ENCODE data around the gene HOXA11.

HOXA11 gene

DNA sequence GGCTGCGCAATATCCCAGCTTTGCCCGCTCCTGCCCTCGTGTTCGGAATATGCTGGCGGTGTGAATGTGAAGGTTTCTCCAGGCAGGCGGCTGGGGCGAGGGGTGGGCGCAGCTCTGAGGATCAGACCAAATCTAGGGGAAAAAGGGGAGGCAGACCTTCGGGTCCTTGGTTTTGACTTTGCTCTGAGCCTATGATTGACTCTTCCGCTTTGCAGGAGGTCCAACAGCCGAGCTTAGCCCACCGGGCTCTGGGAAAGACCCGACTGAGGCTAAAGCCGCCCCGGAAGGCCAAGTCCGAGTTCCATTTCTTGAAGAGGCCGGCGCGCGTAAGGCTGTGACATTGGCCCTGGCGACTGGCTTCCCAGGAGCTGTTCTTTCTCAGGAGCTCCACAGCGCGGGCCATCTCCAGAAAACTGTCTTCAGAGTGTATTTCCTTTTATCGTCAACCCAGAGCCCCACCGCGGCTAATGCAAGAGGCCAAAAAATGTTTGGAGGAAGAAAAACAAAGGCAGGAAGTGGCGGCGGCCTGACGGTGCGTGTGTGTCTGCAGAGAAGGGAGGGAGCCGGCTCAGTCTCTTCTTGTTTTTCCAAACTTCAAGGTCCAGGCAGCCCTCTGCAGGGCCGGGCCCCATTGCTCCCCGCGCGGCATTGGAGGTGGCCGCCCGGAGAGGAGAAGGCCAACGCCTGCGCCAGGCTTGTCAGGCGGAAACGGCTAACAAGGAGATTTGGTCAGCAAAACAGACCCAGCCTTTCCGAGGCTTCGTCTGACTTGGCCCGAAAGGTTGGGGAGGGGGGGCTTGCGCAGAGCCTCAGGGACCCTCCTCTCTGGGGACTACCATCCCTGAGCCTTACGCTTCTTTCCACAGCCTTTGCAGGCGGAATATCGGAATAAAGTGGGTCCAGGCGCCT lies 3.6 kb upstream of the HOXA11 start:
- Histone ChIP-seq H4K91ac (ENCODE audit: low read length) (no peak overlapping the region), H3K4me1 (ENCODE audit: control insufficient read depth, insufficient read depth, low read depth, low read length) (peaks cover 22% of the 10 kb centered on the region), H2BK12ac (ENCODE audit: low read length in 2 of 2) (no peak overlapping the region), H3K4ac (ENCODE audit: low read depth in 1 of 2, low read length in 2 of 2) (no peak overlapping the region), H3K4me2 (ENCODE audit: low read length, poor library complexity, severe bottlenecking) (peak overlapping the region; percentile 85), H4K8ac (ENCODE audit: low read length) (no peak overlapping the region), H3K18ac (ENCODE audit: low read depth in 1 of 2, low read length in 2 of 2) (no peak overlapping the region), H3K9ac (ENCODE audit: low read length) (peak overlapping the region; percentile 38), H2BK15ac (ENCODE audit: low read depth, poor library complexity, severe bottlenecking) (no peak overlapping the region), H3K9me3 (ENCODE audit: control insufficient read depth, low read length) (no peaks in the 10 kb centered on the region), H3K14ac (ENCODE audit: low read length in 2 of 2) (no peak overlapping the region), H2BK120ac (ENCODE audit: low read depth, low read length) (no peak overlapping the region), H3K4me3 (ENCODE audit: insufficient read depth in 1 of 2, low read depth in 1 of 2, low read length in 2 of 2) (peak overlapping the region in 1 of 2 experiments; percentile 64), H3K36me3 (ENCODE audit: control insufficient read depth in 1 of 2, insufficient read depth in 2 of 2, low read depth in 1 of 2, low read length in 2 of 2) (peaks cover 0 to 3% of the 10 kb centered on the region in 2 experiments), H3K27me3 (ENCODE audit: control insufficient read depth in 1 of 2, insufficient read depth in 1 of 2, low read length in 2 of 2) (peaks cover 28 to 49% of the 10 kb centered on the region in 2 experiments), H2AK5ac (ENCODE audit: low read length, severe bottlenecking) (no peak overlapping the region), H3K27ac (ENCODE audit: low read length, poor library complexity, severe bottlenecking) (peak overlapping the region; percentile 89), H2AFZ (ENCODE audit: low read depth, low read length) (no peak overlapping the region), H3K23ac (ENCODE audit: low read length in 2 of 2) (peak overlapping the region in 1 of 2 experiments; percentile 5), H2BK5ac (ENCODE audit: low read depth, low read length, poor library complexity, severe bottlenecking) (peak overlapping the region; percentile 92), H3K79me1 (replicated peaks; ENCODE audit: low read length, poor library complexity, severe bottlenecking) (peaks cover 3% of the 10 kb centered on the region)
- 3% methylated on average over 49 of the region's 49 CpGs for WGBS
- no peak for DNase-seq

- Histone ChIP-seq H3K79me1 (replicated peaks; ENCODE audit: low read length, poor library complexity, severe bottlenecking) (peaks cover 3% of the 10 kb centered on the region), H2BK12ac (ENCODE audit: low read length in 2 of 2) (no peak overlapping the region), H2AK5ac (ENCODE audit: low read length, severe bottlenecking) (peak overlapping the region; percentile 76), H3K18ac (ENCODE audit: low read depth in 1 of 2, low read length in 2 of 2) (peak overlapping the region in 1 of 2 experiments; percentile 13), H4K8ac (ENCODE audit: low read length) (no peak overlapping the region), H3K36me3 (ENCODE audit: control insufficient read depth in 1 of 2, insufficient read depth in 2 of 2, low read depth in 1 of 2, low read length in 2 of 2) (peaks cover 0 to 7% of the 10 kb centered on the region in 2 experiments), H2BK15ac (ENCODE audit: low read depth, poor library complexity, severe bottlenecking) (peak overlapping the region; percentile 2), H3K9me3 (ENCODE audit: control insufficient read depth, low read length) (no peaks in the 10 kb centered on the region), H4K91ac (ENCODE audit: low read length) (no peak overlapping the region), H3K4me3 (ENCODE audit: insufficient read depth in 1 of 2, low read depth in 1 of 2, low read length in 2 of 2) (peak overlapping the region; percentile 41 to 64), H3K4me2 (ENCODE audit: low read length, poor library complexity, severe bottlenecking) (peak overlapping the region; percentile 85), H3K27me3 (ENCODE audit: control insufficient read depth in 1 of 2, insufficient read depth in 1 of 2, low read length in 2 of 2) (peaks cover 22 to 41% of the 10 kb centered on the region in 2 experiments), H3K14ac (ENCODE audit: low read length in 2 of 2) (peak overlapping the region in 1 of 2 experiments; percentile 35), H2AFZ (ENCODE audit: low read depth, low read length) (no peak overlapping the region), H3K9ac (ENCODE audit: low read length) (peak overlapping the region; percentile 38), H3K4me1 (ENCODE audit: control insufficient read depth, insufficient read depth, low read depth, low read length) (peaks cover 18% of the 10 kb centered on the region), H3K27ac (ENCODE audit: low read length, poor library complexity, severe bottlenecking) (peak overlapping the region; percentile 89), H3K4ac (ENCODE audit: low read depth in 1 of 2, low read length in 2 of 2) (no peak overlapping the region), H2BK5ac (ENCODE audit: low read depth, low read length, poor library complexity, severe bottlenecking) (peak overlapping the region; percentile 92), H2BK120ac (ENCODE audit: low read depth, low read length) (no peak overlapping the region), H3K23ac (ENCODE audit: low read length in 2 of 2) (peak overlapping the region in 1 of 2 experiments; percentile 36)
- no peak for DNase-seq
- WGBS = 6% methylated on average over 46 of the region's 46 CpGs
Measured at GRCh38 chr7:27187475-27188385, 2.7 kb upstream of the HOXA11 start.

DNA sequence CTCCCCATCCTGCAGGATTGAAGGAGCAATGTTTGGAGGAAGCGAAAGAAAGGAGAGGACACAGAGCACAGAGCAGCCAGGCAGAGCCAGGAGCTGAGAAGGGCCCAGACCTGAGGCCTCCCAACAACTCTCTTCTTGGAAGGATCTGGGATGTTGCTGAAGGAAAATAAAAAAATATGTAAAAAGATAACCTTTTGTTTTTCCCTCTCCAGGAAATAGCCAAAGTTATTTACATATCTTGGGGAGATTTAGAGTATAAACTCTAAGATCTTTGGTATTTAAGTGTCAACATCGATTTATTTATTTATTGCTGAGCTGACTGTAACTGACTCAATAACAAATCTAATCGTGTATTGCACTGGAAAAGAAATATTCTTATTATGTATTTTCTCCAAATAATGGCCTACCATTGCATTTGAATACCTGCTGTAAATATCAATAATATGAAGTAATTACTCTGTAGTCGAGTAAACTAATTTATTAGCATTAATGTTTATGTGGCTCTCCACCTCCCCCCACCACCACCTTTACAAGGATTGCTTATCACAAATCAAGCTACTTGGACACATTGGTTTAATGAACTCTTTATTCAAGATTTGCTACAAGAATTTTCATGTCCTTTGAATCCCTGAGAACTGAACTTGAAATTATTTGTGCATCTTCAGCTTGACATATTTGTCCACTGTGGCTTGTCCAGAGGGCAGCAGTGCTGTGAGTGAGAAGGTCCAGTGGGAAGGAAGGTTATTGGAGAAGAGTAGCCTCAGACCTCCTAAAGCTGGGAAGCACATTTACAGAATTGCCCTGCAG lies 1.8 kb upstream of the HOXA11 start:
- peak overlapping the region; percentile 76 for H2AK5ac ChIP-seq (ENCODE audit: low read length, severe bottlenecking)
- peak overlapping the region; percentile 89 for H3K27ac ChIP-seq (ENCODE audit: low read length, poor library complexity, severe bottlenecking)
- H3K4me1 ChIP-seq (ENCODE audit: control insufficient read depth, insufficient read depth, low read depth, low read length) = peaks cover 15% of the 10 kb centered on the region
- H3K9me3 ChIP-seq (ENCODE audit: control insufficient read depth, low read length) = no peaks in the 10 kb centered on the region
- no peak overlapping the region for H3K14ac ChIP-seq (ENCODE audit: low read length in 2 of 2)
- H3K4me2 ChIP-seq (ENCODE audit: low read length, poor library complexity, severe bottlenecking) = peak overlapping the region; percentile 92
- peak overlapping the region in 1 of 2 experiments; percentile 64 for H3K4me3 ChIP-seq (ENCODE audit: insufficient read depth in 1 of 2, low read depth in 1 of 2, low read length in 2 of 2)
- no peak overlapping the region for H2BK15ac ChIP-seq (ENCODE audit: low read depth, poor library complexity, severe bottlenecking)
- 67% methylated on average over 1 of the region's 4 CpGs for WGBS
- H3K79me1 ChIP-seq (replicated peaks; ENCODE audit: low read length, poor library complexity, severe bottlenecking) = peaks cover 3% of the 10 kb centered on the region
- H3K9ac ChIP-seq (ENCODE audit: low read length) = peak overlapping the region; percentile 94
- H4K8ac ChIP-seq (ENCODE audit: low read length) = no peak overlapping the region
- H3K36me3 ChIP-seq (ENCODE audit: control insufficient read depth in 1 of 2, insufficient read depth in 2 of 2, low read depth in 1 of 2, low read length in 2 of 2) = peaks cover 4 to 13% of the 10 kb centered on the region in 2 experiments
- peaks cover 17 to 39% of the 10 kb centered on the region in 2 experiments for H3K27me3 ChIP-seq (ENCODE audit: control insufficient read depth in 1 of 2, insufficient read depth in 1 of 2, low read length in 2 of 2)
- no peak overlapping the region for H2BK12ac ChIP-seq (ENCODE audit: low read length in 2 of 2)
- H3K18ac ChIP-seq (ENCODE audit: low read depth in 1 of 2, low read length in 2 of 2) = no peak overlapping the region
- H2BK120ac ChIP-seq (ENCODE audit: low read depth, low read length) = no peak overlapping the region
- no peak overlapping the region for H2BK5ac ChIP-seq (ENCODE audit: low read depth, low read length, poor library complexity, severe bottlenecking)
- no peak for DNase-seq
- H2AFZ ChIP-seq (ENCODE audit: low read depth, low read length) = no peak overlapping the region
- no peak overlapping the region for H3K23ac ChIP-seq (ENCODE audit: low read length in 2 of 2)
- H4K91ac ChIP-seq (ENCODE audit: low read length) = no peak overlapping the region
- no peak overlapping the region for H3K4ac ChIP-seq (ENCODE audit: low read depth in 1 of 2, low read length in 2 of 2)
